HEK293T (cell line): ENCODE data around the gene LRRC39.

ENCODE experiments used
- ARNT ChIP-seq: fragments of 450-650 bp; IDR thresholded peaks from 2 replicates; pipeline ENCODE4 v1.6.1; 2017; ENCODE audit warnings: mild to moderate bottlenecking
- BHLHE40 ChIP-seq: fragments of 450-650 bp; IDR thresholded peaks from 2 replicates; pipeline ENCODE4 v1.6.1; 2016; ENCODE audit warnings: mild to moderate bottlenecking, moderate library complexity, borderline replicate concordance
- ELF4 ChIP-seq: fragments of 450-650 bp; IDR thresholded peaks from 2 replicates; pipeline ENCODE4 v1.6.1; 2017; ENCODE audit warnings: antibody characterized with exemption
- FOXK2 ChIP-seq: fragments of 450-650 bp; IDR thresholded peaks from 2 replicates; pipeline ENCODE4 v1.6.1; 2016; ENCODE audit warnings: mild to moderate bottlenecking
- FOXM1 ChIP-seq: fragments of 450-650 bp; IDR thresholded peaks from 2 replicates; pipeline ENCODE4 v1.6.1; 2017; ENCODE audit warnings: mild to moderate bottlenecking, borderline replicate concordance
- L3MBTL2 ChIP-seq: fragments of 450-650 bp; conservative IDR thresholded peaks from 2 replicates; pipeline ENCODE4 v1.6.1; 2016; ENCODE audit warnings: mild to moderate bottlenecking
- SP1 ChIP-seq: fragments of 450-650 bp; IDR thresholded peaks from 2 replicates; pipeline ENCODE4 v1.6.1; 2017
- ZNF384 ChIP-seq: fragments of 450-650 bp; IDR thresholded peaks from 2 replicates; pipeline ENCODE4 v1.6.1; 2016

GRCh38 chr1:100219883-100220282 lies 41.8 kb upstream of the LRRC39 start:
- TF ChIP-seq ARNT (no peak), ZNF384 (no peak), SP1 (no peak), BHLHE40 (no peak), FOXM1 (no peak), ELF4 (no peak), FOXK2 (no peak), L3MBTL2 (no peak)
